Upper lobe of left lung (tissue), 6 donors: ENCODE data around the gene AMZ1. TPM values are rescaled to one million over a fixed set of nuclear protein-coding genes. Genes with fewer than 3 reads are reported as not detected.

Experiments
- ATAC-seq, 2 donors: fragments of 200-7000 bp; cut with Tn5 transposase; one replicate each; pipeline ENCODE4 v1.9.1; 2022; ENCODE audit warnings: mild to moderate bottlenecking in 2 of 2, moderate library complexity in 2 of 2; ENCODE audit not compliant: low FRiP score in 2 of 2
- DNase-seq, 2 donors: peaks; one replicate each; pipeline ENCODE4 v3.0.0-alpha.2; 2019 to 2020
- H3K27ac ChIP-seq, 4 donors: fragments of 200-600 bp; sonication (generic); one replicate each; pipeline ENCODE4 v1.5.1; 2016 to 2019
- H3K27me3 ChIP-seq, 4 donors: fragments of 200-600 bp; sonication (generic); one replicate each; pipeline ENCODE4 v1.5.1; 2017 to 2019
- H3K36me3 ChIP-seq, 4 donors: fragments of 200-600 bp; sonication (generic); one replicate each; pipeline ENCODE4 v1.5.1; 2016 to 2019
- H3K4me1 ChIP-seq, 4 donors: fragments of 200-600 bp; sonication (generic); one replicate each; pipeline ENCODE4 v1.5.1; 2018 to 2019
- H3K4me3 ChIP-seq, 4 donors: fragments of 200-600 bp; sonication (generic); one replicate each; pipeline ENCODE4 v1.5.1; 2017 to 2019; ENCODE audit warnings: mild to moderate bottlenecking in 2 of 4, moderate library complexity in 1 of 4
- H3K9me3 ChIP-seq, 4 donors: fragments of 200-600 bp; sonication (generic); one replicate each; pipeline ENCODE4 v1.5.1; 2018 to 2019
- CTCF ChIP-seq, 6 experiments: fragments of 450-650 bp in 4 of 6; fragments of 200-600 bp in 2 of 6; sonication (generic) in 2 of 6; IDR thresholded peaks; one replicate each; pipeline ENCODE4 v1.5.1; 2016 to 2019; ENCODE audit warnings: antibody characterized with exemption in 6 of 6
- EP300 ChIP-seq, 4 donors: sonication (generic); formaldehyde crosslinking; IDR thresholded peaks; one replicate each; pipeline ENCODE4 v1.5.1; 2017; ENCODE audit warnings: antibody characterized with exemption in 4 of 4, control low read depth in 2 of 4
- POLR2A ChIP-seq, 4 donors: fragments of 450-650 bp; IDR thresholded peaks; one replicate each; pipeline ENCODE4 v1.5.1; 2016 to 2017; ENCODE audit warnings: antibody characterized with exemption in 4 of 4, mild to moderate bottlenecking in 2 of 4
- POLR2AphosphoS5 ChIP-seq, 2 donors: sonication (generic); formaldehyde crosslinking; IDR thresholded peaks; one replicate each; pipeline ENCODE4 v1.5.1; 2017; ENCODE audit warnings: antibody characterized with exemption in 2 of 2
- WGBS, 2 donors: methylation state at CpG; one replicate each; pipeline ENCODE4 v1.1.5; 2017 to 2018; 5-methylcytosine and 5-hydroxymethylcytosine counted together
- total RNA-seq, 6 donors: library from RNA; depleted of rRNA in 4 of 6; stranded (reverse); fragments of >200 nt in 4 of 6; gene quantifications; one replicate each; pipeline versions ENCODE4 v1.1.0 to v1.2.1, GENCODE V29; 2016 to 2021
- donor health status: DM: no; HTN: no; CAD: no; lungs with moderate emphysema.
- donor health status: DM: no; HTN: yes; CAD: no; lungs with severe emphysema.

Gene AMZ1
- total RNA-seq, 6 donors from 2014 or later = 0.30 to 16.6 (median 5.3) TPM

GRCh38 chr7:2686101-2686500, 1.9 kb upstream of the AMZ1 start:
- Histone ChIP-seq H3K9me3 (no peaks in the 10 kb centered on the region), H3K4me3 (no peak overlapping the region), H3K27me3 (peaks cover 0 to 26% (median 19%) of the 10 kb centered on the region in 4 donors), H3K27ac (no peak overlapping the region), H3K36me3 (no peaks in the 10 kb centered on the region), H3K4me1 (peaks cover 19 to 25% (median 22%) of the 10 kb centered on the region in 4 donors)
- no peak for TF ChIP-seq EP300 (IDR thresholded peaks at IDR 0.05)
- no peak for TF ChIP-seq POLR2AphosphoS5 (IDR thresholded peaks at IDR 0.05)
- no peak for TF ChIP-seq POLR2A (IDR thresholded peaks at IDR 0.05)
- no peak for TF ChIP-seq CTCF (IDR thresholded peaks at IDR 0.05)
- WGBS, 2 donors = 93 to 96% methylated on average over 14 of the region's 14 CpGs
- ATAC-seq = no peak
- DNase-seq = no peak

DNA sequence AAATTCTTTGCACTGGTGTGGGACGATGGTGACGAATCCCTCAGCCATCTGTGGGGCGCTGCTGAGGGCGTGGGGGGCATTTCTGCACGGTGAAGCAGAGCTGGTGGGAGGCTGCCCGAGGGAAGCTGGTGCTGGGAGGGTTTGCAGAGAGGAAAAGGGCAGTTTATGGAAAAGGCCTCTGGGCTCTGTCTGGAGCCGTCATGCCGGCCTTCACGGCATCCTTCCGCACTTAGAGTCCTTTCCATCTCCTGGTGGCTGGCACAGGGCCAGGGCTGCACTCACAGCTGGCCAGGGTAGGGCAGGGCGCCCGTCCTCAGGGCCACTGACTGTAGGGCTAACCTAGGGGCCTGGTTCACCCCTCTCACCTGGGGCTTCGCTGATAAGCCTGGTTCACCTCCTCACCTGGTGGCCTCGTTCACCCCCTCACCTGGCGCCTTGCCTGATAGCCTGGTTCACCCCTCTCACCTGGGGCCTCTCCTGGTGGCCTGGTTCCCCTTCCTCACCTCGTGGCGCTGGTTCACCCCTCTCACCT, 598 bp upstream of the AMZ1 start:
- Histone ChIP-seq H3K9me3 (no peaks in the 10 kb centered on the region), H3K4me1 (peaks cover 19 to 25% (median 22%) of the 10 kb centered on the region in 4 donors), H3K27ac (no peak overlapping the region), H3K36me3 (no peaks in the 10 kb centered on the region), H3K4me3 (peak overlapping the region in 1 of 4 donors; percentile 36), H3K27me3 (peaks cover 0 to 26% (median 19%) of the 10 kb centered on the region in 4 donors)
- ATAC-seq (no peak), DNase-seq (no peak)
- WGBS, 2 donors = 42 to 62% methylated on average over 7 to 16 of the region's 17 CpGs
- TF ChIP-seq POLR2AphosphoS5 (IDR thresholded peaks at IDR 0.05) (no peak), POLR2A (IDR thresholded peaks at IDR 0.05) (no peak), EP300 (IDR thresholded peaks at IDR 0.05) (no peak), CTCF (IDR thresholded peaks at IDR 0.05) (no peak)

GRCh38 chr7:2688409-2689342, 674 bp downstream of the AMZ1 start:
- peaks cover 19 to 25% (median 22%) of the 10 kb centered on the region in 4 donors for H3K4me1 ChIP-seq
- peak in 1 of 2 donors; percentile 7 for ATAC-seq
- peaks cover 0 to 26% (median 19%) of the 10 kb centered on the region in 4 donors for H3K27me3 ChIP-seq
- DNase-seq = peak in 1 of 2 donors; percentile 74
- 17 to 35% methylated on average over 7 to 32 of the region's 62 CpGs for WGBS, 2 donors
- H3K27ac ChIP-seq = no peak overlapping the region
- H3K36me3 ChIP-seq = no peaks in the 10 kb centered on the region
- no peaks in the 10 kb centered on the region for H3K9me3 ChIP-seq
- H3K4me3 ChIP-seq = peak overlapping the region in 3 of 4 donors; percentile 15 to 36 (median 26)
- no peak for TF ChIP-seq EP300 (IDR thresholded peaks at IDR 0.05)
- no peak for TF ChIP-seq POLR2AphosphoS5 (IDR thresholded peaks at IDR 0.05)
- no peak for TF ChIP-seq POLR2A (IDR thresholded peaks at IDR 0.05)
- TF ChIP-seq CTCF (IDR thresholded peaks at IDR 0.05) = no peak

- ATAC-seq = no peak
- Histone ChIP-seq H3K27me3 (peaks cover 0 to 26% (median 19%) of the 10 kb centered on the region in 4 donors), H3K36me3 (no peaks in the 10 kb centered on the region), H3K27ac (no peak overlapping the region), H3K9me3 (no peaks in the 10 kb centered on the region), H3K4me1 (peaks cover 19 to 25% (median 22%) of the 10 kb centered on the region in 4 donors), H3K4me3 (peak overlapping the region in 1 of 4 donors; percentile 36)
- TF ChIP-seq POLR2AphosphoS5 (IDR thresholded peaks at IDR 0.05) (no peak), EP300 (IDR thresholded peaks at IDR 0.05) (no peak), POLR2A (IDR thresholded peaks at IDR 0.05) (no peak), CTCF (IDR thresholded peaks at IDR 0.05) (no peak)
- WGBS, 2 donors = 71 to 72% methylated on average over 13 to 16 of the region's 16 CpGs
- DNase-seq = no peak
Observed at GRCh38 chr7:2689343-2689847, 1.4 kb downstream of the AMZ1 start.
